Nephron (organoid): ENCODE results near the gene ZDHHC6.
A peak's percentile ranks its signal among the peaks of the same experiment; 100 is the strongest.
"Not testable (repeated sequence)": the region's sequence is repeated elsewhere in the genome, so short reads cannot be mapped to it uniquely, and the experiment has no call there.

Experiments used
- H3K27ac Mint-ChIP-seq, 3 experiments: 2 replicates each; pipeline ENCODE4 v1.8.0; 2020; ENCODE audit warnings: mixed read lengths in 3 of 3, mild to moderate bottlenecking in 2 of 3, moderate library complexity in 1 of 3
- H3K27me3 Mint-ChIP-seq: 2 replicates; pipeline ENCODE4 v1.8.0; 2021; ENCODE audit warnings: low read depth, mild to moderate bottlenecking, moderate library complexity, mixed read lengths
- H3K36me3 Mint-ChIP-seq: 2 replicates; pipeline ENCODE4 v1.8.0; 2020; ENCODE audit warnings: low read depth, mixed read lengths
- H3K4me1 Mint-ChIP-seq: 2 replicates; pipeline ENCODE4 v1.8.0; 2020; ENCODE audit warnings: mixed read lengths
- H3K4me3 Mint-ChIP-seq, 3 experiments: 2 replicates each; pipeline ENCODE4 v1.8.0; 2020; ENCODE audit warnings: mild to moderate bottlenecking in 3 of 3, mixed read lengths in 3 of 3, moderate library complexity in 2 of 3
- H3K9me3 Mint-ChIP-seq: 2 replicates; pipeline ENCODE4 v1.8.0; 2020; ENCODE audit warnings: mixed read lengths
- CTCF ChIP-seq, 3 experiments: fragments of 200-600 bp; sonication (generic); IDR thresholded peaks; one replicate each; pipeline ENCODE4 v1.5.0; 2021; ENCODE audit warnings: antibody characterized with exemption in 3 of 3; ENCODE audit not compliant: unreplicated experiment in 3 of 3

The ZDHHC6 gene

GRCh38 chr10:112465299-112465883, 18.7 kb upstream of the ZDHHC6 start:
- H3K9me3 Mint-ChIP-seq, result peaks cover 3% of the 10 kb centered on the region
- no peaks in the 10 kb centered on the region for H3K27me3 Mint-ChIP-seq
- peaks cover 47% of the 10 kb centered on the region for H3K36me3 Mint-ChIP-seq
- no peaks in the 10 kb centered on the region for H3K4me1 Mint-ChIP-seq
- TF ChIP-seq CTCF (IDR thresholded peaks at IDR 0.05; ENCODE audit: unreplicated experiment in 3 of 3), result no peak
- no peak overlapping the region for H3K4me3 Mint-ChIP-seq
- H3K27ac Mint-ChIP-seq, result no peak overlapping the region

- not testable (repeated sequence) for H3K4me3 Mint-ChIP-seq, H3K9me3 Mint-ChIP-seq, H3K27ac Mint-ChIP-seq, H3K27me3 Mint-ChIP-seq, H3K4me1 Mint-ChIP-seq
- peaks cover 47% of the 10 kb centered on the region for H3K36me3 Mint-ChIP-seq
Measured at GRCh38 chr10:112464074-112464473, 17.4 kb upstream of the ZDHHC6 start.

DNA sequence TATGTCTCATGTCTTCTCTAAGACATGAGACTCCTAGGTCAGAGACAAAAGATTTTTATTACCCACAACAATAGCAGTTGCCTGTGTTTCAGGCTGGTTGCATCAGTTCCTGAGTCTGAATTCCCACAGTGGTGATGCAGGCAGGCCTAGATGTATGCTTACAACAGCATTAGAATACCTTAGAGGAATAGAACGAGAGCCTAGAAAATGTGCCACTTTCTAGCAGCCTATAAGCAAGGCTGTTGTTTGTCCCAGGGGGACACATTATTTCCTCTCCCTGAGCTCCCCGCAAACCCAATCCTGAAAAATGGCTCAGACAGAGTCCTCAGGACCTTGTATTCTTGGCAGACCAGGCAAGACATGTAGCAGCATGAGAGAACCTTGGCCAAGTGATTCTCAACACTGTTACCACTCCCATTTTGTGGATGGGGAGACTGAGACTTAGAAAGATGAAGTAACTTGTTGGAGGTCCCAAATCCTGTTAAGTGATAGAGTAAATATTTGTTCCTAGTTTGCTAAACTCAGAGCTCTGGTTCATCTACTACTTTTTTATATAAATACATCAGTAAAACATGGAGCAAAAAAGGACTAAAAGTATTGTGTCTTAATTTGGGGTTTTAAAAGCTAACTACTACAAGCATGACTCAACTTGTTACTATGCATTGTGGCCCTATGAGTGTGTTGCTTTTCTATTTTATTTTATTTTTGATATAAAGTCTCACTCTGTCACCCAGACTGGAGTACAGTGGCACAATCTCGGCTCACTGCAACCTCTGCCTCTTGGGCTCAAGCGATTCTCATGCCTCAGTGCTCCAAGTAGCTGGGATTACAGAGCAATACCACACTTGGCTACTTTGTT, 14.5 kb upstream of the ZDHHC6 start:
- Mint-ChIP-seq H3K36me3 (peaks cover 34% of the 10 kb centered on the region), H3K9me3 (peaks cover 3% of the 10 kb centered on the region), H3K4me3 (no peak overlapping the region), H3K4me1 (no peaks in the 10 kb centered on the region), H3K27ac (no peak overlapping the region), H3K27me3 (no peaks in the 10 kb centered on the region)
- no peak for TF ChIP-seq CTCF (IDR thresholded peaks at IDR 0.05; ENCODE audit: unreplicated experiment in 3 of 3)

GRCh38 chr10:112460366-112460765, 13.7 kb upstream of the ZDHHC6 start:
- Mint-ChIP-seq H3K27me3 (no peaks in the 10 kb centered on the region), H3K36me3 (peaks cover 30% of the 10 kb centered on the region)
- no peak for TF ChIP-seq CTCF (IDR thresholded peaks at IDR 0.05; ENCODE audit: unreplicated experiment in 3 of 3)

GRCh38 chr10:112456533-112456932, 9.8 kb upstream of the ZDHHC6 start:
- Mint-ChIP-seq H3K27me3 (no peaks in the 10 kb centered on the region), H3K27ac (peak overlapping the region in 1 of 3 experiments; percentile 89), H3K9me3 (peaks cover 5% of the 10 kb centered on the region), H3K4me1 (no peaks in the 10 kb centered on the region), H3K36me3 (peaks cover 25% of the 10 kb centered on the region), H3K4me3 (no peak overlapping the region)
- no peak for TF ChIP-seq CTCF (IDR thresholded peaks at IDR 0.05; ENCODE audit: unreplicated experiment in 3 of 3)

More at GRCh38 chr10:112460366-112460765, 13.7 kb upstream of the ZDHHC6 start:
- H3K27ac Mint-ChIP-seq, result no peak overlapping the region
- peaks cover under 1% of the 10 kb centered on the region for H3K9me3 Mint-ChIP-seq
- no peak overlapping the region for H3K4me3 Mint-ChIP-seq
- H3K4me1 Mint-ChIP-seq, result no peaks in the 10 kb centered on the region

DNA sequence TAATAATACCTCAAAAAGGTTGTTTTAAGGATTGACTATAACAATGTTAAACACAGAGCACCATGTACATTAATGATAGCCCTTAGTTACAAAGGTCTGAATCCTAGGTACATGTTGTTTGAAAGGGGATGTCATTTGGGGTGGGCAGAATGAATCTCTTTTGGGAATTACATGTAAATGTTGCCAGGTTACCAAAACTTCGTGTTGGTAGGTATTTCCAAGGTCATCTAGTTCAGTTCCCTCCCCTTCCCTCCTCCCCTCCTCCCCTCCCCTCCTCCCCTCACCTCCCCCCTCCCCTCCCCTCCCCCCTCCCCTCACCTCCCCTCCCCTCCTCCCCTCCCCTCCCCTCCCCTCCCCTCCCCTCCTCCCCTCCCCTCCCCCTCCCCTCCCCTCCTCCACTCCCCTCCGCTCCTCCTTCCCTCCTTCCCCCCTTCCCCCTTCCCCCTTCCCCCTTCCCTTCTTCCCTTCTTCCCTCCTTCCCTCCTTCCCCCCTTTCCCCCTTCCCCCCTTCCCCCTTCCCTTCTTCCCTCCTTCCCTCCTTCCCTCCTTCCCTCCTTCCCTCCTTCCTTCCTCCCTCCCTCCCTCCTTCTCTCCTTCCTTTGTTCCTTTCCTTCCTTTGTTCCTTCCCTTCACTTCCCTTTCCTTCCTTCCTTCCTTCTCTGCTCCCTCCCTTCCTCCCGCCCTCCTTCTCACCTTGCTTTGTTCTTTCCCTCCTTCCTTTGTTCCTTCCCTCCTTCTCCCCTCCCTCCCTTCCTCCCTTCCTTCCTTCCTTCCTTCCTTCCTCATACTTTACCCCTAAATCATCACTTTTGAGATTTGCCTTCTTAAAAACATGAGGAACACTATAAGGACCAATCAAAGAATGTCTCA, 8.4 kb upstream of the ZDHHC6 start:
- H3K27ac Mint-ChIP-seq, result peak overlapping the region in 1 of 3 experiments; percentile 62

More for the DNA sequence above, 8.4 kb upstream of the ZDHHC6 start:
- H3K36me3 Mint-ChIP-seq, result peaks cover 26% of the 10 kb centered on the region
- no peaks in the 10 kb centered on the region for H3K4me1 Mint-ChIP-seq
- no peak for TF ChIP-seq CTCF (IDR thresholded peaks at IDR 0.05; ENCODE audit: unreplicated experiment in 3 of 3)
- peaks cover 5% of the 10 kb centered on the region for H3K9me3 Mint-ChIP-seq
- H3K27me3 Mint-ChIP-seq, result no peaks in the 10 kb centered on the region
- no peak overlapping the region for H3K4me3 Mint-ChIP-seq
